NCI-H526 treated with DMSO at 0.1 percent for 48 hours (cell line): ENCODE data around the gene SPDYE5.
A peak's percentile ranks its signal among the peaks of the same experiment; 100 is the strongest.
"Not testable (repeated sequence)": the region's sequence is repeated elsewhere in the genome, so short reads cannot be mapped to it uniquely, and the experiment has no call there.

Source experiments
- DNase-seq: peaks from one replicate; lab custom pipeline; 2025; lab: John Stamatoyannopoulos, UW

The SPDYE5 gene

GRCh38 chr7:75492020-75492419, at the start of gene SPDYE5:
Gene SPDYE5 (plus strand): TSS chr7:75492320. CDS start chr7:75494048, 1,728 bp downstream.
- DNase-seq = not testable (repeated sequence)

- DNase-seq = not testable (repeated sequence)
These were observed 49.5 kb upstream of the SPDYE5 start for GRCh38 chr7:75442465-75443111.

- DNase-seq = not testable (repeated sequence)
These were observed 42.2 kb upstream of the SPDYE5 start for GRCh38 chr7:75449946-75450345.

- not testable (repeated sequence) for DNase-seq
These were observed 39.6 kb upstream of the SPDYE5 start for GRCh38 chr7:75452494-75452955.

- DNase-seq = not testable (repeated sequence)
These were observed 35.7 kb upstream of the SPDYE5 start for GRCh38 chr7:75456403-75456802.

- not testable (repeated sequence) for DNase-seq
These were observed 34.1 kb upstream of the SPDYE5 start for GRCh38 chr7:75458034-75458433.

GRCh38 chr7:75460541-75460940, 31.6 kb upstream of the SPDYE5 start:
- not testable (repeated sequence) for DNase-seq

GRCh38 chr7:75470166-75470565, 22.0 kb upstream of the SPDYE5 start:
- DNase-seq = not testable (repeated sequence)

- DNase-seq = not testable (repeated sequence)
These were observed 14.7 kb upstream of the SPDYE5 start for GRCh38 chr7:75477457-75477856.

GRCh38 chr7:75480313-75480712, 11.8 kb upstream of the SPDYE5 start:
- DNase-seq = not testable (repeated sequence)

GRCh38 chr7:75485355-75485978, 6.7 kb upstream of the SPDYE5 start:
- not testable (repeated sequence) for DNase-seq

- peak; percentile 76 for DNase-seq
These were observed 6.0 kb upstream of the SPDYE5 start, which contains the start of gene POM121C for GRCh38 chr7:75485979-75486643. Gene POM121C (minus strand): TSS chr7:75486299. CDS start chr7:75441496, 44,803 bp downstream.

GRCh38 chr7:75509033-75509432, 16.9 kb downstream of the SPDYE5 start:
- DNase-seq = not testable (repeated sequence)

GRCh38 chr7:75518842-75519241, 26.7 kb downstream of the SPDYE5 start:
- DNase-seq = not testable (repeated sequence)

GRCh38 chr7:75521727-75522126, 29.6 kb downstream of the SPDYE5 start:
- DNase-seq = not testable (repeated sequence)

- DNase-seq = not testable (repeated sequence)
These were observed 35.2 kb downstream of the SPDYE5 start for GRCh38 chr7:75527224-75527722.

- DNase-seq = no peak
These were observed 39.3 kb downstream of the SPDYE5 start for GRCh38 chr7:75531359-75531821.

- no peak for DNase-seq
These were observed 40.5 kb downstream of the SPDYE5 start for GRCh38 chr7:75532639-75533038.

- no peak for DNase-seq
These were observed 41.8 kb downstream of the SPDYE5 start for GRCh38 chr7:75533926-75534325.

- no peak for DNase-seq
These were observed 42.7 kb downstream of the SPDYE5 start for GRCh38 chr7:75534727-75535307.

GRCh38 chr7:75536491-75536890, 44.4 kb downstream of the SPDYE5 start:
- no peak for DNase-seq

GRCh38 chr7:75536940-75537538, 44.9 kb downstream of the SPDYE5 start:
- DNase-seq = no peak
